ENCODE results near the gene TMEM126A. TPM values are rescaled to one million over a fixed set of nuclear protein-coding genes. Genes with fewer than 3 reads are reported as not detected.

The TMEM126A gene
- total and polyA plus RNA-seq, 4 donors: 9.3 to 39.1 (median 23.3) TPM

GRCh38 chr11:85680897-85681296, 33.1 kb downstream of the TMEM126A start:
- H3K27ac ChIP-seq (ENCODE audit: low read depth in 1 of 2, low read length in 2 of 2): no peak overlapping the region
- H3K27me3 ChIP-seq (ENCODE audit: control insufficient read depth in 4 of 4, insufficient read depth in 4 of 4, low read length in 3 of 4): no peaks in the 10 kb centered on the region
- DNase-seq (ENCODE audit: low spot score): no peak
- H3K4me1 ChIP-seq (ENCODE audit: control insufficient read depth in 4 of 4, insufficient read depth in 4 of 4, low read length in 3 of 4): peaks cover 0 to 3% (median 1%) of the 10 kb centered on the region in 4 donors
- WGBS: 43% methylated on average over 1 of the region's 1 CpG
- no peaks in the 10 kb centered on the region for H3K36me3 ChIP-seq (ENCODE audit: control insufficient read depth in 4 of 4, insufficient read depth in 3 of 4, low read depth in 1 of 4, low read length in 3 of 4)
- H3K9ac ChIP-seq (ENCODE audit: low read depth in 1 of 2, low read length in 2 of 2): no peak overlapping the region
- H3K4me3 ChIP-seq (ENCODE audit: low read depth in 1 of 3, low read length in 3 of 3): no peak overlapping the region
- TF ChIP-seq RAD21 (IDR thresholded peaks at IDR 0.05) (no peak), TAF1 (conservative IDR thresholded peaks at IDR 0.05) (no peak), NR2F2 (IDR thresholded peaks at IDR 0.05) (no peak), ATF3 (IDR thresholded peaks at IDR 0.05) (no peak), CTCF (IDR thresholded peaks at IDR 0.05; ENCODE audit: low read depth, low read length, missing input control) (no peak), MAX (IDR thresholded peaks at IDR 0.05) (no peak), SP1 (IDR thresholded peaks at IDR 0.05) (no peak), JUND (IDR thresholded peaks at IDR 0.05) (no peak), EGR1 (IDR thresholded peaks at IDR 0.05; ENCODE audit: low read depth in 2 of 2) (no peak), REST (IDR thresholded peaks at IDR 0.05) (no peak), FOXA1 (IDR thresholded peaks at IDR 0.05) (no peak), HNF4G (IDR thresholded peaks at IDR 0.05) (no peak), FOXA2 (IDR thresholded peaks at IDR 0.05) (no peak), HNF4A (conservative IDR thresholded peaks at IDR 0.05) (no peak), GABPA (IDR thresholded peaks at IDR 0.05 in 1 of 2, conservative IDR thresholded peaks at IDR 0.05 in 1 of 2) (no peak)
- TF ChIP-seq, protein P1, sequence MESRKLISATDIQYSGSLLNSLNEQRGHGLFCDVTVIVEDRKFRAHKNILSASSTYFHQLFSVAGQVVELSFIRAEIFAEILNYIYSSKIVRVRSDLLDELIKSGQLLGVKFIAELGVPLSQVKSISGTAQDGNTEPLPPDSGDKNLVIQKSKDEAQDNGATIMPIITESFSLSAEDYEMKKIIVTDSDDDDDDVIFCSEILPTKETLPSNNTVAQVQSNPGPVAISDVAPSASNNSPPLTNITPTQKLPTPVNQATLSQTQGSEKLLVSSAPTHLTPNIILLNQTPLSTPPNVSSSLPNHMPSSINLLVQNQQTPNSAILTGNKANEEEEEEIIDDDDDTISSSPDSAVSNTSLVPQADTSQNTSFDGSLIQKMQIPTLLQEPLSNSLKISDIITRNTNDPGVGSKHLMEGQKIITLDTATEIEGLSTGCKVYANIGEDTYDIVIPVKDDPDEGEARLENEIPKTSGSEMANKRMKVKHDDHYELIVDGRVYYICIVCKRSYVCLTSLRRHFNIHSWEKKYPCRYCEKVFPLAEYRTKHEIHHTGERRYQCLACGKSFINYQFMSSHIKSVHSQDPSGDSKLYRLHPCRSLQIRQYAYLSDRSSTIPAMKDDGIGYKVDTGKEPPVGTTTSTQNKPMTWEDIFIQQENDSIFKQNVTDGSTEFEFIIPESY (IDR thresholded peaks at IDR 0.05): no peak
- no peaks in the 10 kb centered on the region for H3K9me3 ChIP-seq (ENCODE audit: control insufficient read depth in 4 of 4, low read length in 3 of 4)

Measured in liver (tissue), 9 donors.